Erythroblast (primary cell): ENCODE results near the gene PASK.
A peak's percentile ranks its signal among the peaks of the same experiment; 100 is the strongest.
"Not testable (repeated sequence)": the region's sequence is repeated elsewhere in the genome, so short reads cannot be mapped to it uniquely, and the experiment has no call there.

Experiments
- DNase-seq, 2 experiments: peaks; one replicate each; lab custom pipeline; 2025; lab: John Stamatoyannopoulos, UW
- GATA1 ChIP-seq: IDR thresholded peaks from 2 replicates; pipeline ENCODE4 v1.6.1; 2011; ENCODE audit warnings: low read depth, mild to moderate bottlenecking, control low read depth, low read length, moderate library complexity
- POLR2A ChIP-seq: IDR thresholded peaks from 2 replicates; pipeline ENCODE4 v1.6.1; 2011; ENCODE audit warnings: mild to moderate bottlenecking, low read length

Gene PASK

GRCh38 chr2:241148891-241149674 is at the start of gene PASK:
Gene PASK (minus strand): TSS chr2:241149472. CDS start chr2:241143032, 6,440 bp downstream.
- DNase-seq: peak; percentile 95 to 96
- TF ChIP-seq GATA1 (no peak), POLR2A (peak; percentile 51)

GRCh38 chr2:241198381-241199279 is 49.4 kb upstream of the PASK start:
- no peak for DNase-seq

GRCh38 chr2:241197947-241198346 is 48.7 kb upstream of the PASK start:
- DNase-seq: no peak
- TF ChIP-seq GATA1 (no peak), POLR2A (no peak)

More at GRCh38 chr2:241198381-241199279, 49.4 kb upstream of the PASK start:
- TF ChIP-seq GATA1 (no peak), POLR2A (no peak)

GRCh38 chr2:241197246-241197645 is 48.0 kb upstream of the PASK start:
- not testable (repeated sequence) for DNase-seq

GRCh38 chr2:241195506-241196130 is 46.3 kb upstream of the PASK start:
- no peak for DNase-seq
- no peak for TF ChIP-seq GATA1
- no peak for TF ChIP-seq POLR2A

- TF ChIP-seq GATA1: no peak
- no peak for TF ChIP-seq POLR2A
- DNase-seq: no peak
Observed at GRCh38 chr2:241194811-241195210, 45.5 kb upstream of the PASK start.

GRCh38 chr2:241193271-241193670 is 44.0 kb upstream of the PASK start:
- DNase-seq: peak in 1 of 2 experiments; percentile 48
- TF ChIP-seq POLR2A (no peak), GATA1 (no peak)

- TF ChIP-seq POLR2A (no peak), GATA1 (no peak)
- peak in 1 of 2 experiments; percentile 20 for DNase-seq
Observed at GRCh38 chr2:241191081-241191480, 41.8 kb upstream of the PASK start.

GRCh38 chr2:241190291-241190981 is 41.2 kb upstream of the PASK start:
- TF ChIP-seq POLR2A: no peak
- no peak for TF ChIP-seq GATA1

GRCh38 chr2:241189856-241190201 is 40.6 kb upstream of the PASK start:
- no peak for TF ChIP-seq POLR2A
- no peak for TF ChIP-seq GATA1
- no peak for DNase-seq

More at GRCh38 chr2:241190291-241190981, 41.2 kb upstream of the PASK start:
- no peak for DNase-seq

- no peak for DNase-seq
- TF ChIP-seq POLR2A: no peak
- TF ChIP-seq GATA1: no peak
Observed at GRCh38 chr2:241189093-241189855, 40.0 kb upstream of the PASK start.

- TF ChIP-seq POLR2A (no peak), GATA1 (no peak)
- DNase-seq: no peak
Observed at GRCh38 chr2:241188361-241189092, 39.3 kb upstream of the PASK start, which contains the start of gene ANO7. Gene ANO7 (plus strand): TSS chr2:241188677. CDS start chr2:241190064, 1,387 bp downstream.
